Mucosa of gallbladder (tissue), 1 donor: ENCODE data around the gene PACSIN1. TPM values are rescaled to one million over a fixed set of nuclear protein-coding genes. Genes with fewer than 3 reads are reported as not detected.

Experiments
- DNase-seq: peaks from one replicate; pipeline ENCODE4 v3.0.0-alpha.2; 2020; ENCODE audit warnings: low spot score
- total RNA-seq: library from RNA; stranded (reverse); gene quantifications from one replicate; pipeline ENCODE4 v1.2.1, GENCODE V29; 2021
- donor health status: DM: no; HTN: no; CAD: no.

PACSIN1 gene
- total RNA-seq, 1 donor from 2014 or later: 1.4 TPM

- no peak for DNase-seq
These were observed 49.0 kb downstream of the PACSIN1 start for GRCh38 chr6:34514593-34515472.

DNA sequence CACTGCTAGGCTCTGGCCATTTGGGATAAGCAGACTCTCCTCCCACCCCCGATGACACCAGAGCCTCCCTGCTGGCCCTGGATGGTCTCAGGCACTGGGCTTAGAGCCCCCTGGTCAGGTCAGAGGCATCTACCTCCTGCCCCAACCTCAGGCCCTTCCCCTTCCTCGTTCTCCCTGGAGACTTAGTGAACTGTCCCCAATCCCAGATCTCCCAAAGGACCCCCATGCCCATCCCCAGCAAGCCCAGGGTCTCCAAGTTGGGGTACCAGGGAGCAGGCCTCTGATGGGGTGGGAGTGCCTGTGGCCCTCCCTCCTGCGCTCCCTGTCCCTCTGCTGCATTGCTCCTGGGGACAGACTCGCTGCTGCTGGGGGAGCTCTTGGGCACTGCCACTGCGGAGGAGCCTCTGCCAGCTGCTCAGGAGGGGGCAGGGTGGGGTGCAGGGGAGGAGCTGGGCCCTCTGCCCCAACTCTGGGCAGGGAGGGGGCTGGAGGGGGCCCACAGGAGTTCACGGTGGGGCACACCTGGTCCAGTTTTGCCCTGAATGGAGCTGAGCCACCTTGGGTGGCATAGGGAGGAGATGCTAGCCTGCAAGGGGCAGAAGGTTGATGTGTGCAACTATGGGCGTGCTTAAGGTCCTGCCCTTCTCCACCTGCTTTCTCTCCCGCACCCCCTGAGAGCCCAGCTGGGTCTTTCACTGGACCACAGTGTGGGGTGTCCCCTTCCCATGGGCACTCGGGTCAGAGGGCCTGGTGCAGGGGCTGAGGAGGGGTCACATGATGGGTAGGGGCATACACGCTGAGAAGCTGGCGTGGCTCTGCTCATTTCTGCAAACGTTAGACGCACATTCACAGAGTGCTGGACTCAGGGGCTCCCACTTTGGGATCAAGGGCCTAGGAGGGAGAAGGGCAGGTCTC, 49.9 kb downstream of the PACSIN1 start:
- no peak for DNase-seq

DNA sequence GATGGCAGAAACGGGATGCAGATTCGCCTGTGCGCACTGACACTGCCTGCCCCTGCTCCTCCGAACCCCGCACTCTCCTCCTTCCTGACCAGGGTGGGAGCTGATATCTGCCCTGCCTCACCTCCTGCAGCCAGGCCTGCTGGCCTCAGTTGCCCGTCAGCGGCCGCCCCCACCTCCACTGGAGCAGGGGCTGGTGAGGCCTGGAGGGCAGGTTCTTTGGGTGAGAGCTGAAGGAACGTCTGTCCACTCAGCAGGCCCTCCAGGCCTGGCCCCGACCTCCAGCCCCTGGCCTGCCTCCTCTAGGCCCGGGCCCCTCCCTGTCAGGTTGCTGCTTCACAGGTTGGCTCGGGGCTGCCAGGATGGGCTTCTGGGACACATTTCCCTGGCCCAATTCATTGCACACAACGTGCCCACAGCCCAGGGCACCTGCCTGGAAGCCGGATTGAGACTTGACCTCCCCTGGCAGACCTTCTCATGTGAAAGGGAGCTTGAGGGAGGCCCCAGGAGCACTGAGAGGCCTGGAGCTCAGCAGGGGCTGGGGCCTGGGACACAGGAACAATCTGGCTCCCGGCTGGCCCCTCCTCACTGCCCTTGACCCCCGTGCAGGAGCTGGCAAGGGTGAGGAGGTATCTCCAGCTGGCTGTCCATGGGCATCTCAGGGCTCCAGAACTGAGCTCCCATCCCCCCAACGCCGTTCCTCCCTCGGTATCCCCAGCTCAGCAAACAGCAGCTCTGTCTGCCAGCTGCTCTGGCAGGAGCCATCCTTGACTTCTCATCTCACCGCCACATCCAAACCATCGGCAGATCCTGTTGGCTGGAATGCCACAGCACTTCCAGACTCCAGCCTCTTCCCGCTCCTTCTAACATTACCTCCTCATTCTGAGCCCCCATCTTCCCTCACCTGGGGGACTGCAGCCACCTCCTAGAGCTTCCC, 50.8 kb downstream of the PACSIN1 start:
- no peak for DNase-seq

DNA sequence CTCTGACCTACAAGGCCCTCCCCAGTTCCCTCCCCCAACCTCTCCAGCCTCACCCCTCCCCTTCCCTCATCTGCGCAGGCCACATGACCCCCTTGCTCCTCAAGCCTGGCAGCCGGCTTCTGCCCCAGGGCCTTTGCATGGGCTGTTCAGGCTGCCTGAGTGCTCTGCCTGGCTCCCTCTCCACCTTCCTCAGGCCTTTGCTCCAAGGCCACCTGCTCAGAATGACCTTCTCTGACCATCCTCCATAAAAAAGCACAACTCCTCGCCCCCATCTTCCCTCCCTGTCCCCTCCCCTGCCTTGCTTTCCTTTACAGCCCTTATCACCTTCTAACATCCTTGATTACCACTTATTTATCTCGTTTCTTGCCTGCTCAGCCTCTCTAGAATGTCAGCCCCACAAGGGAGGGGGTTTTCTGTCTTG, 51.6 kb downstream of the PACSIN1 start:
- DNase-seq: no peak

DNA sequence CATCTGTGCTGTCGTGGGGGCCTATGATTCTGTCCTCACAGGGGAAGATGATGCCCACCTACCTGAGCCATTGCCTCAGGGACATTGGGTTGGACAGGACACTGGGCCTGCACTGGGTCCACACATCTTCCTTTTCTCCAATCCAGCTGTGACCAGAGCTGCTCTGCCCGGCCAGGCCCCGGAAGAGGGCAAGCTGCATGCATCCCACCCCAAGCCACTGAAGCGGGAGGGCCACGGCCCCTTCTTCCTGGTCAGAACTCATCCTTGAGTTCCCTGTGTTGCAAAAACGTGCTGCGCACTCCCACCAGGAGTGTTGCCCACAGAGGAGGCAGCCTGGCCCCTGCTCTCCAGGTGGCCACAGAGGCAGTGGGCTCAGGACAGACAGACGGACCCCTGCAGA, 52.1 kb downstream of the PACSIN1 start:
- no peak for DNase-seq

DNA sequence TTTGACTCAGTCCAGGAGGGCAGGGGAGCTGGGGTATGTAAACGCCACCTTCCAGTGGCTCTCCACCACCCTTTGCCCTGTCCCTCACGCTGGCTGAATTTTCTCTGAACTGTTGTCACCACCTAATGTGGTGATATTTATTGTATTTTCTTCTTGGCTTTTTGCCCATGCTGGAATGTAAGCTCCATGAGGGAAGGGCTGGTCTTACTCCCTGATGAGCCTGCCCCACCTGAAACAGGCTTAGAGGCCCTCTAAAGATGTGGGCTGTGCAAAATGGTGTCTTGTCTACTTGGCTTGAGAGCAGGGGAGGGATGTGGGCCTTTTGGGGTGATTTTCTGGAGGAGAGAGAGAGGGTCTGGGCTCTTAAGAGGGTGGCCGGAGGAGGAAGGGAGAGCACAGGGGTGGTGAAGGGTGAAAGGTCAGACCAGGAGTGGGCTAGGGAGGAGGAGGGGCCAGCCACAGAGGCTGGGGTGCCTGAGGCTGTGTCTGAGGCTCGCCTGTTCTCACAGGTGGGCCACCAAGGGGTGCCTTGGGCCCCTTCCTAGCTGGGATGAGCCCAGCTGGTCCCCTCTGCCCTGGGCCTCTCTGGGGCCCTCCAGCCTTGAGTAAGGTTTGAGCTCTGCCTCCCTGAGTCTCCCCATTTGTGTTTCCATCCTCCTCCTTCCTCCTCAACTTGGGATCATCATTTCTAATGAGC, 52.9 kb downstream of the PACSIN1 start:
- DNase-seq: no peak

DNA sequence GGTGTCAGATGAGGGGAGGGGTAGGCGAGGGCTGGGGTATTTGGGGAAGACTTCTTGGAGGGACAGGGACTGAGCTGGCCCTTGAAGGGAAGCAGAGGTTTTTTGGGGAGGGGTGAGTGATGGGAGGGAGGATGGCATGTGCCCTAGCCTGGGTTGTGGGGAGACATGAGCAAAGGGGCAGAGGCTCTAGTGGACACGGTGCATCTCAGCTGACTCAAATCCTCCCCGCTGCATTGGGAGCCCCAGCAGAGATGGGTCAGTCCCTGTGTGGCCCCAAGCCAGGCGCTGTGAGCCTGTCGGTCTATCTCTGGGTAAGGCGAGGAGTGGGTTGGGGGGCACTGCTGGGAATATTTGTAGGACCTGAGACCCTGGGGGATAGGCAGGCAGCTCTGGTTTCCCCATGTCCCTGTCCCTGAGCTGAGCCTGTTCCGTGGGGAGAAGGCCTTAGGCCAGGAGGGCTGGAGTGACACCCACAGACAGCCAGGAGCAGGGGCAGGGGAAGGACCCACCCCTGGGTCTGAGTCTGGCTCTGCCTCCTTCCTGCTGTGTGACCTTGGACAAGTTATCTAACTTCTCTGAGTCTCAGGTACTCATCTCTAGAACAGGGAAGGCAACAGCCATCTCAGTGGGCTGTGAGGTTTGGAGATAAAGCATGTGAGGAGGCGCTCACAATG, 54.2 kb downstream of the PACSIN1 start:
- no peak for DNase-seq

GRCh38 chr6:34520645-34521462, 55.0 kb downstream of the PACSIN1 start:
- DNase-seq: no peak

GRCh38 chr6:34521463-34522285, 55.8 kb downstream of the PACSIN1 start:
- no peak for DNase-seq

DNA sequence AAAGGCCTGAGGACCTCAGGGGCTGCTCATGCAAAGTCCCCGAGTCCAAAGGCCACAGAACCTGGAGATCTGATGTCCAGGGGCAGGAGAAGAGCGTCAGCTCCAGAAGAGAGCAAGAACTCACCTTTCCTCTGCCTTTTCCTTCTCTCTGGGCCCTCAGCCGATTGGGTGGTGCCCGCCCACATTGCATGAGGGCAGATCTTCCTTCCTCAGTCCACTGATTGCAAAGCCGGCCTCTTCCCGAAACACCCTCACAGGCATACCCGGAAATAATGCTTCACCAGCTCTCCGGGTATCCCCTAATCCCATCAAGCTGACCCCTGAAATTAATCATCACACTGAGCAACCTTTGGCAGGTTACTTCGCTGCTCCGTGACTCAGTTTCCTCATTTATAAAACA, 56.9 kb downstream of the PACSIN1 start:
- DNase-seq: no peak

GRCh38 chr6:34523441-34524206, 57.7 kb downstream of the PACSIN1 start:
- no peak for DNase-seq

DNA sequence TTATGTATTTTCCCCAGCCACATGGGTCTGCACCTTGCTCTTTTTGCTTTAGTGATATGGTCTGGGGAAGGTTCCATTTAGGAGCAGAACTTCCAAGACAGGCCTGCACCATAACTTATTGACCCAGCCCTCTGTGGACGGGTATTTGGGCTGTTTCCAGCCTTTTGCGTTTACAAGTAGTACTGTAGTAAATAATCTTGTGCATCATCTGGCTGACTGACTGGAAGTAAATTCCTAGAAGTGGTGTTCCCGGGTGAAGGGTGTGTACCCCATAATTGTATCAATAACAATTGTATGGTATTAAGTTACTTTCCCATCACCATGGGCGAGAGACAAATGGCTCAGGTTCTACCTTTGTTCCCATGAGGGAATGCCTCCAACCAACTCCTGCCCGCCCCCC, 58.6 kb downstream of the PACSIN1 start:
- DNase-seq: no peak

DNA sequence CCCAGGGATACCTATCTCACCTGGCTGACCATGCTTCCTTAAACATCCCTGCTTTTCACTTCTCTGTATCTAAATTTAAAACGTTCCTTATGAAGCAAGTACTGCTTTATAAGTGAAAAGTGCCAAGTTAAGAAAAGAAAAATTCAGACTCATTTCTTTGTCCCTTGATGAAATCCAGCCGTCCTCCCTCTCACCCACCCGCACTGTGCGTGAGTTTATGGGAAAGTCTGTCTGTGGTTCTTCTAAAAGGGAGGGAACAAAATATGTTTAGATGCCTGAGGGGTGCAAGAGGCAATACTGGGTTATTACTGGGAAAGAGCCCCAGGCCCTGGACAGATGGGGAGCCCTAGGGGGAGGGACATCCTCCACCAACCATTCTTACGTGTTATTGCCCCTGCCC, 59.1 kb downstream of the PACSIN1 start:
- DNase-seq: no peak

- DNase-seq: no peak
These were observed 59.7 kb downstream of the PACSIN1 start for GRCh38 chr6:34525431-34526175.

DNA sequence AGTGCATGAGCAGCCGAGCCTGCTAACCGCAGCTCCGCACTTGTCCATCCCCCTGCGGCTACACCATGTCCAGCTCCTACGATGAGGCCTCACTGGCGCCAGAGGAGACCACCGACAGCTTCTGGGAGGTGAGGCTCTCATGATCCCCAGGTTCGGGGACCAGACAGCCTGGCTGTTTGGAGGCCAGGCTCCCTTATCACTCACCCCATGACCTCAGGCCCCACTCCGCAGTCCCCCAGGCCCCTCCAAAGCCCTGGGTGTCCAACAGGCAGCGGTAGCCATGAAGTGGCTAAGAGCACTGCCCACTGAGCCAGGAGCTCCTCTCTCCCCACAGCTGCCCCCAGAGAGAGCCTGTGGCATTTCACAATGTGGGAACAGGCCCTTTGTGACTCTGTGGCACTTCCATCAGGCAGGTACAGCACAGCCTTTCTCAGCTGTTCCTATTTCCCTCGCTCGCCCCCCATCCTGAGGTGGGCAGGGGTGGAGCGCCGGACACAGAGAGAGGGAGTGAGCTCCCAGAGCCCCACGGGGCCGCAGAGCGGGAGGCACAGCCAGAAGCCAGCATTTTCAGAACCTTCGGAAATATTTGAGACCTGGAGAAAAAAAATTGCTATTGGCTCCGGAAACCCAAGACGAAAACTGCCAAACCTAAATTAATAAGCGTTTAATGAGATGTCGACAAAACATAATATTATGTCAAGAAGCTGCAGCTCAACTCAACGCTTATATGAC, 60.5 kb downstream of the PACSIN1 start:
- DNase-seq: no peak

DNA sequence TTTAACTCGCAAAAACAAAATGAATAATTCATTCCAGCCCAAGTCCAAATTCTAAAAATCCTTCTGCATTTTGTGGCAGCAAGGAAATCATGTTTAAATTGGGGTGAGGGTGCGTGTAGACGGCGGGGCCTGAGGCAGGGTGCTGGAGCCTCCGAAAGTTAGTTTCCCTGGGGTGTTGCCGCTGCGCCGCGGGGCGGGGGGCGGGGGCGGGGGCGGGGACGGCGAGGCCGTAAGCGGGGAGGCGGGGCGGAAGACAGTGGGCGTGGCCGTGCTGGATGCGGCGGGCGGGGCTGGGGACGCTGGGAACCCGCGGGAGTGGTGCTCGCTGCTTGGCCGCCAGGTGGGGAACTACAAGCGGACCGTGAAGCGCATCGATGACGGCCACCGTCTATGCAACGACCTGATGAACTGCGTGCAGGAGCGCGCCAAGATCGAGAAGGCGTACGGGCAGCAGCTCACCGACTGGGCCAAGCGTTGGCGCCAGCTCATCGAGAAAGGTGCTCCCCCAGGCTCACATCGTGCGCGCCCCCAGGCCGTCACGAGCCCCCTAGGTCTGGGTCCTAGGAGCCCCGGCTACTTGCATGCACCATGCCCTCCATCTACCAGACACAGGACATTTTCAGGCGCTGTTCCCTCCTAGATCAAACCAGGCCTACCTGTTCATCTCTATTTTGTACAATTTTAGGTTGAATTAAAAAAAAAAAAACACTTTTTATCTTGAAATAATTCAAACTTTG, 61.3 kb downstream of the PACSIN1 start:
- peak; percentile 95 for DNase-seq
